Prostate gland (tissue), 2 donors: ENCODE results near the gene FREM2. TPM values are rescaled to one million over a fixed set of nuclear protein-coding genes. Genes with fewer than 3 reads are reported as not detected.

Experiments used
- DNase-seq: peaks from one replicate; pipeline ENCODE4 v3.0.0-alpha.2; 2019; ENCODE audit warnings: low spot score
- H3K27ac ChIP-seq, 2 donors: fragments of 200-600 bp; sonication (generic); 2 replicates each; pipeline ENCODE4 v1.5.1; 2017 to 2019
- H3K27me3 ChIP-seq: fragments of 200-600 bp; sonication (generic); replicated peaks from 2 replicates; pipeline ENCODE4 v1.5.1; 2019; ENCODE audit not compliant: insufficient read depth
- H3K36me3 ChIP-seq, 2 donors: fragments of 200-600 bp; sonication (generic); 1 replicate in 1 of 2; 2 replicates in 1 of 2; pipeline versions ENCODE4 v1.5.1 to v1.8.1; 2017 to 2019
- H3K4me1 ChIP-seq: fragments of 200-600 bp; sonication (generic); replicated peaks from 2 replicates; pipeline ENCODE4 v1.5.1; 2019
- H3K4me3 ChIP-seq, 2 donors: fragments of 200-600 bp; sonication (generic); 2 replicates each; pipeline ENCODE4 v1.5.1; 2017 to 2019
- H3K9me3 ChIP-seq: fragments of 200-600 bp; sonication (generic); 2 replicates; pipeline ENCODE4 v1.5.1; 2017
- POLR2A ChIP-seq: fragments of 450-650 bp; IDR thresholded peaks from one replicate; pipeline ENCODE4 v1.6.1; 2016; ENCODE audit warnings: antibody characterized with exemption, mild to moderate bottlenecking
- POLR2AphosphoS5 ChIP-seq: sonication (generic); formaldehyde crosslinking; IDR thresholded peaks from one replicate; pipeline ENCODE4 v1.6.1; 2017; ENCODE audit warnings: antibody characterized with exemption
- WGBS: methylation state at CpG from one replicate; pipeline ENCODE4 v1.1.5; 2018; 5-methylcytosine and 5-hydroxymethylcytosine counted together
- intact Hi-C: fragments of 100-400 bp; cut with DNase I; formaldehyde crosslinking; loops from one replicate; pipeline ENCODE4 v1.14.2; 2022
- total RNA-seq, 2 donors: library from RNA; depleted of rRNA; stranded (reverse); fragments of >200 nt; gene quantifications; one replicate each; pipeline ENCODE4 v1.1.0, GENCODE V29; 2016
- TF ChIP-seq, protein P1 (sequence below), 4 experiments: fragments of 200-600 bp in 2 of 4; fragments of 450-650 bp in 2 of 4; sonication (generic) in 2 of 4; IDR thresholded peaks; 1 replicate in 3 of 4; 2 replicates in 1 of 4; pipeline ENCODE4 v1.5.1; 2016 to 2019; ENCODE audit warnings: antibody characterized with exemption in 4 of 4, mild to moderate bottlenecking in 2 of 4, moderate library complexity in 2 of 4

Gene FREM2
- total RNA-seq, 2 donors from 2014 or later: 3.1 to 5.9 TPM

DNA sequence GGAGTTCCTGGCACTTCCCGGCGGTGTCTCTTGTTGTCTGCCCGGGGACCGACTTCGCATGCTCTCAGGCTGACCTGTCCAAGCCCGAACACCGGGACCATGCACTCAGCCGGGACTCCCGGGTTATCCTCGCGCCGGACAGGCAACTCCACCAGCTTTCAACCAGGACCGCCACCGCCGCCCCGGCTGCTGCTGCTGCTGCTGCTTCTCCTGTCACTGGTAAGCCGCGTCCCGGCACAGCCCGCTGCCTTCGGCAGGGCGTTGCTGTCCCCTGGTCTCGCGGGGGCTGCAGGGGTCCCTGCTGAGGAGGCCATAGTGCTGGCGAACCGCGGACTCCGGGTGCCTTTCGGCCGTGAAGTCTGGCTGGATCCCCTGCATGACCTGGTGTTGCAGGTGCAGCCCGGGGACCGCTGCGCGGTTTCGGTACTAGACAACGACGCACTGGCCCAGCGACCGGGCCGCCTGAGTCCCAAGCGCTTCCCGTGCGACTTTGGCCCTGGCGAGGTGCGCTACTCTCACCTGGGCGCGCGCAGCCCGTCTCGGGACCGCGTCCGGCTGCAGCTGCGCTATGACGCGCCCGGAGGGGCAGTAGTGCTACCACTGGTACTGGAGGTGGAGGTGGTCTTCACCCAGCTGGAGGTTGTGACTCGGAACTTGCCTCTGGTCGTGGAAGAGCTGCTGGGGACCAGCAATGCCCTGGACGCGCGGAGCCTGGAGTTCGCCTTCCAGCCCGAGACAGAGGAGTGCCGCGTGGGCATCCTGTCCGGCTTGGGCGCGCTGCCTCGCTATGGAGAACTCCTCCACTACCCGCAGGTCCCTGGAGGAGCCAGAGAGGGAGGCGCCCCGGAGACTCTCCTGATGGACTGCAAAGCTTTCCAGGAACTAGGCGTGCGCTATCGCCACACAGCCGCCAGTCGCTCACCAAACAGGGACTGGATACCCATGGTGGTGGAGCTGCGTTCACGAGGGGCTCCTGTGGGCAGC lies 661 bp downstream of the FREM2 start:
- Histone ChIP-seq H3K27me3 (no peaks in the 10 kb centered on the region), H3K9me3 (no peaks in the 10 kb centered on the region), H3K4me1 (no peaks in the 10 kb centered on the region), H3K36me3 (no peaks in the 10 kb centered on the region), H3K4me3 (peak overlapping the region; percentile 29 to 35), H3K27ac (no peak overlapping the region)
- 3% methylated on average over 60 of the region's 80 CpGs for WGBS
- intact Hi-C loops: loop anchor here (2.0 to 5.0 kb wide), 3 partner anchors 79 to 230 kb away; no protein-coding TSS in a partner anchor
- peak; percentile 12 for DNase-seq
- TF ChIP-seq POLR2A (no peak), POLR2AphosphoS5 (no peak)
- TF ChIP-seq, protein P1, sequence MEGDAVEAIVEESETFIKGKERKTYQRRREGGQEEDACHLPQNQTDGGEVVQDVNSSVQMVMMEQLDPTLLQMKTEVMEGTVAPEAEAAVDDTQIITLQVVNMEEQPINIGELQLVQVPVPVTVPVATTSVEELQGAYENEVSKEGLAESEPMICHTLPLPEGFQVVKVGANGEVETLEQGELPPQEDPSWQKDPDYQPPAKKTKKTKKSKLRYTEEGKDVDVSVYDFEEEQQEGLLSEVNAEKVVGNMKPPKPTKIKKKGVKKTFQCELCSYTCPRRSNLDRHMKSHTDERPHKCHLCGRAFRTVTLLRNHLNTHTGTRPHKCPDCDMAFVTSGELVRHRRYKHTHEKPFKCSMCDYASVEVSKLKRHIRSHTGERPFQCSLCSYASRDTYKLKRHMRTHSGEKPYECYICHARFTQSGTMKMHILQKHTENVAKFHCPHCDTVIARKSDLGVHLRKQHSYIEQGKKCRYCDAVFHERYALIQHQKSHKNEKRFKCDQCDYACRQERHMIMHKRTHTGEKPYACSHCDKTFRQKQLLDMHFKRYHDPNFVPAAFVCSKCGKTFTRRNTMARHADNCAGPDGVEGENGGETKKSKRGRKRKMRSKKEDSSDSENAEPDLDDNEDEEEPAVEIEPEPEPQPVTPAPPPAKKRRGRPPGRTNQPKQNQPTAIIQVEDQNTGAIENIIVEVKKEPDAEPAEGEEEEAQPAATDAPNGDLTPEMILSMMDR (IDR thresholded peaks at IDR 0.05): no peak

DNA sequence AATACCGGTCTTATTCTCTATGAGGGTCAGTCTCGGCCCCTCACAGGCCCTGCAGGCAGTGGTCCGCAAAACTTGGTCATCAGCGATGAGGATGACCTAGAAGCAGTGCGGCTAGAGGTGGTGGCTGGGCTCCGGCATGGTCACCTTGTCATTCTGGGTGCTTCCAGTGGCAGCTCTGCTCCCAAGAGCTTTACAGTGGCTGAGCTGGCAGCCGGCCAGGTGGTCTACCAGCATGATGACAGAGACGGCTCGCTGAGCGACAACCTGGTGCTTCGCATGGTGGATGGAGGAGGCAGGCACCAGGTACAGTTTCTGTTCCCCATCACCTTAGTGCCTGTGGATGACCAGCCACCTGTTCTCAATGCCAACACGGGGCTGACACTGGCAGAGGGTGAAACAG lies 1.8 kb downstream of the FREM2 start:
- Histone ChIP-seq H3K36me3 (no peaks in the 10 kb centered on the region), H3K27ac (no peak overlapping the region), H3K9me3 (no peaks in the 10 kb centered on the region), H3K4me3 (no peak overlapping the region), H3K27me3 (no peaks in the 10 kb centered on the region), H3K4me1 (no peaks in the 10 kb centered on the region)
- no peak for DNase-seq
- 87% methylated on average over 11 of the region's 12 CpGs for WGBS
- intact Hi-C loops: loop anchor here (5.0 kb wide), 1 partner anchor 229 kb away; no protein-coding TSS in a partner anchor
- TF ChIP-seq POLR2A (no peak), POLR2AphosphoS5 (no peak)
- TF ChIP-seq, protein P1 (IDR thresholded peaks at IDR 0.05): no peak

DNA sequence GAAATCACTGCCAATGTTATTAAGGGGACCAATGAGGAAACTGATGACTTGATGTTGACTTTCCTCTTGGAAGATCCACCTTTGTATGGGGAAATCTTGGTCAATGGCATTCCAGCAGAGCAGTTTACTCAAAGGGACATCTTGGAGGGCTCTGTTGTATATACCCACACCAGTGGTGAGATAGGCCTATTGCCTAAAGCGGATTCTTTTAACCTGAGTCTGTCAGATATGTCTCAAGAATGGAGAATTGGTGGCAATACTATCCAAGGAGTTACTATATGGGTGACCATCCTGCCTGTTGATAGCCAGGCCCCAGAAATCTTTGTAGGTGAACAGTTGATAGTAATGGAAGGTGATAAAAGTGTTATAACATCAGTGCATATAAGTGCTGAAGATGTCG lies 3.4 kb downstream of the FREM2 start:
- Histone ChIP-seq H3K4me3 (no peak overlapping the region), H3K9me3 (no peaks in the 10 kb centered on the region), H3K27ac (no peak overlapping the region), H3K36me3 (no peaks in the 10 kb centered on the region), H3K27me3 (no peaks in the 10 kb centered on the region), H3K4me1 (no peaks in the 10 kb centered on the region)
- DNase-seq: no peak
- WGBS: 91% methylated on average over 2 of the region's 2 CpGs
- TF ChIP-seq, protein P1 (IDR thresholded peaks at IDR 0.05): no peak
- TF ChIP-seq POLR2AphosphoS5 (no peak), POLR2A (no peak)
- intact Hi-C loops: no loop called here

DNA sequence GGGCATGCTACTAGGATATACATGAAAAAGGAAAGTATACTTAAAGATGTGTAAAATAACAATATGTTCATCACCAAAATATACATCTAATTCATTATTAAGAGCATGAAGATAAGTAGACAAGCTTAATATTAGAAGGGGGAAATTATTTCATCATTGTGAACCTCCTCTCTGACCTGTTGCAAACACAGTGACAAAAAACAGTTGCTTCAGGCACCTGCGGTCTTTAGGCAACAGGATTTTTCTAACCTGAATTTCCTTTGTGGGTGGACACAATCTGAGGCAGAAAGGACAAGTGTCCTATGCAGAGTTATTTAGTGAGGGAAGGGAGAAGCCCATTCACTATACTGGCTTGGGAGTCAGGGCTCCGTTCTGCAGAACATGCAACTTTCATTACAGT lies 6.3 kb downstream of the FREM2 start:
- 67% methylated on average over 2 of the region's 2 CpGs for WGBS
- intact Hi-C loops: no loop called here
- H3K27me3 ChIP-seq: no peaks in the 10 kb centered on the region
- H3K4me3 ChIP-seq: no peak overlapping the region
- H3K27ac ChIP-seq: no peak overlapping the region
- H3K9me3 ChIP-seq: no peaks in the 10 kb centered on the region
- DNase-seq: no peak
- no peaks in the 10 kb centered on the region for H3K4me1 ChIP-seq
- no peak for TF ChIP-seq POLR2AphosphoS5
- TF ChIP-seq POLR2A: no peak
- TF ChIP-seq, protein P1 (IDR thresholded peaks at IDR 0.05): no peak
- H3K36me3 ChIP-seq: no peaks in the 10 kb centered on the region
